ENCODE results near the gene COMMD1.
"Not testable (repeated sequence)": the region's sequence is repeated elsewhere in the genome, so short reads cannot be mapped to it uniquely, and the experiment has no call there.

COMMD1 gene

GRCh38 chr2:61905372-61906185, at the start of gene COMMD1:
Gene COMMD1 (plus strand): TSS chr2:61905674. CDS start chr2:61905679, 5 bp downstream.
- peak; percentile 91 for DNase-seq

- no peak for DNase-seq
Measured at GRCh38 chr2:61857224-61857623, 48.2 kb upstream of the COMMD1 start.

DNA sequence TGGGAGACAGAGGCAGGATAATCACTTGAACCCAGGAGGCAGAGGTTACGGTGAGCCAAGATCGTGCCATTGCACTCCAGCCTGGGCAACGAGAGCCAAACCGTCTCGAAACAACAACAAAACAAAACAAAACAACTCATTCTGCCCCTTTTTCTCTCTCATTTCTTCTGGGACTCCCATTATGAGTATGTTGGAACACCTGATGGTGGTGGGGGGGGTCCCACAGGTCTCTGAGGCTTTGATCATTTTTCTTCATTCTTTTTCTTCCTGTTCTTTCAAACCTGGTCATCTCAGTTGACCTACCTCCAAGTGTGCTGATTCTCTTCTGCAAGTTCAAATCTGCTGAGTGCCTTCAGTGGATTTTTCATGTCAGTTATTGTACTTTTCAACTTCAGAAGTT, 43.4 kb upstream of the COMMD1 start:
- no peak for DNase-seq

GRCh38 chr2:61866482-61867089, 38.9 kb upstream of the COMMD1 start:
- not testable (repeated sequence) for DNase-seq

DNA sequence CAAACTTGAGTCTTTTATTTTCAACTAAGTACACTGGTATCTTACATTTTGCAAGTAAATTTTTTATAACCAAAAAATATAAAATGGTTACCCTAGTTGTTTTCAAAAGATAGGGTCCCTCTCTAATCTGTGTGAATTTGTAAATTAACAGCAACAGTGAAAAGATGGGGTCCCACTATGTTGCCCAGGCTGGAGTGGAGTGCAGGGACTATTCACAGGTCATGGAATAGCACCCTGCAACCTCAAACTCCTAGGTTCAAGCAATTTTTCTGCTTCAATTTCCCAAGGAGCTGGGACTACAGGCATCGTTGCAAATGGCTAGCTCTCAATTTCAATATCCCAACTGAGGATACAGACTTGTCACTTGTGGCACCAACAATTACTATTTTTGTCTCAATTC, 29.1 kb upstream of the COMMD1 start:
- DNase-seq: no peak

- no peak for DNase-seq
Measured at GRCh38 chr2:61877571-61878245, 27.8 kb upstream of the COMMD1 start.

- DNase-seq: no peak
Measured at GRCh38 chr2:61878761-61879160, 26.7 kb upstream of the COMMD1 start.

DNA sequence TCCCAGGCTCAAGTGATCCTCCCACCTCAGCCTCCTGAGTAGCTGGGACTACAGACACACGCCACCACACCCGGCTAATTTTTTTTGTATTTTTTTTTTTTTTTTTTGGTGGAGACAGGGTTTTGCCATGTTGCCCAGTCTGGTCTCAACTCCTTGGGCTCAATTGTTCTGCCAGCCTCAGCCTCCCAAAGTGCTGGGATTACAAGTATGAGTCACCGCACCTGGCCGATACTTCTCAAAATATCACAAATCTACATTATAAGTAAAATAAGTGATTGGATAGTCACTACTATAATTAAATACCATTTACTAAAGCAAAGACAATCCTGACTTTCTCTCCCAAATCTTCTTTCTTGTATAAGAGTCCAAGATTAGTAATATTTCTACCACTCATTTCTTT, 26.1 kb upstream of the COMMD1 start:
- DNase-seq: not testable (repeated sequence)

- no peak for DNase-seq
Measured at GRCh38 chr2:61882850-61883249, 22.6 kb upstream of the COMMD1 start.

DNA sequence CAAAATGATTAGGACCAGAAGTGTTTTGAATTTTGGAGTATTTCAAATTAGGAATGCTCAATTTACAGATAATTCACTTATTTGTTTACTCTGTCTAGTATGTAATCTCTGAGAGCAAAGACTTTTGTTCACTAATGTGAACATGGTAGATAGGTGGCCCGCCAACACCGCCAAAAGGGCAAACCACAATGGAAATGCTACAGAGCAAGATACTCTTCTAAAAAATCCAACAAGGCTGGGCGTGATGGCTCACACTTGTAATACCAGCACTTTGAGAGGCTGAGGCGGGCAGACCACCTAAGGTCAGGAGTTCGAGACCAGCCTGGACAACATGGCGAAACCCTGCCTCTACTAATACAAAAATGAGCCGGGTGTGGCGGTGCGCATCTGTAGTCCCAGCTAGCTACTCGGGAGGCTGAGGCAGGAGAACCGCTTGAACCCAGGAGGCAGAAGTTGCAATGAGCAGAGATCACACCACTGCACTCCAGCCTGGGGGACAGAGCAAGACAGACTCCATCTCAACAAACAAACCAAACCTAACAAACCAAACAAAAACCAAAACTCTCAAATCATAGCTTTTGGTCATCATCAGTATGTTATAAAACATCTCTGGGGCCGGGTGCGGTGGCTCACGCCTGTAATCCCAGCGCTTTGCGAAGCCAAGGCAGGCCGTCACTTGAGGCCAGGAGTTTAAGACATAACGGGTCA, 19.4 kb upstream of the COMMD1 start:
- DNase-seq: no peak

DNA sequence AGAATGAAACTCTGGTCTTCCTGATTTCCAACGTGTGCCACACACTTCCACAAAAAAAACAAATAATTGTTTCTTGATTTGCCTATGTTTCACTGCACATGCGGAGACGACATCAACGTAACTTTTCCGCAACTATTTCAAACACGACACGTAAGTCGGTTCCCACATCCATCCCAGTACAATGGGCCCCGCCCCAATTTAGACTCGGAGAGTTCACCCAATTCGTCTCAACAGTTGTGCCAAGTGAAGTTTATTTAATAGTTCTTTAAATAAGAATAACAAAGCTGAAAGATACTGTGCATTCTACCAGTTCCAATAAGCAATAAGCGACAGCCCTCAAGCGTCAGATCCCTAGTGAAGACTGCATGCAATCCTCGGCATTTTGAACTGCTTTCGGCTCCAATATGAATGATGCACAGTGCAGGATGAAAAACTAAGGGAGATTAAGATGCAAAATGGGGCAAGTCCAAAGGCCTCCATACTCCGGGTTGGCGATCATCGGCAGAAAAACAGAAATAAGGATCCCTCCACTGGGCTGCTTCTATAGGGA, 17.7 kb upstream of the COMMD1 start:
- peak; percentile 49 for DNase-seq

- DNase-seq: peak; percentile 89
Measured at GRCh38 chr2:61888267-61889055, 17.0 kb upstream of the COMMD1 start, which contains the start of gene CCT4. Gene CCT4 (minus strand): TSS chr2:61888656. CDS start chr2:61888507, 149 bp downstream.

DNA sequence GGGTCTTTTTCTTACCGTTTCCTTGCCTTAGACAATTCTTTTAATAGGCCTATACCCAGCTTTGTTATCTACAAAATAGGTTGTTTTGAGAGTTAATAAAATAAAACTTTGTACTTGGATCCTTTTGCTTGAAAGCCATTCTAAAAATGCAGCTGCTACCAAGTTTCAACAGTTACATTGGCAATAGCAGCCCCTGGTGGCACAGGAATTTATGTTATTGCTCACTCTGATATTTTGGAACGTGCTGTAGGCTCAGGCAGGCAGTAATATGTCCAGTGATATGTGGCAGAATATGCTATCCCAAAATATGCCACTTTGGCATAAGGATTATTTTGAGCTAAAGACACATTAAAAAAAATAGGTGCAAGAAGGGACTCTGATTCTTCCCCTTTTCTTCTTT, 6.7 kb upstream of the COMMD1 start:
- no peak for DNase-seq

DNA sequence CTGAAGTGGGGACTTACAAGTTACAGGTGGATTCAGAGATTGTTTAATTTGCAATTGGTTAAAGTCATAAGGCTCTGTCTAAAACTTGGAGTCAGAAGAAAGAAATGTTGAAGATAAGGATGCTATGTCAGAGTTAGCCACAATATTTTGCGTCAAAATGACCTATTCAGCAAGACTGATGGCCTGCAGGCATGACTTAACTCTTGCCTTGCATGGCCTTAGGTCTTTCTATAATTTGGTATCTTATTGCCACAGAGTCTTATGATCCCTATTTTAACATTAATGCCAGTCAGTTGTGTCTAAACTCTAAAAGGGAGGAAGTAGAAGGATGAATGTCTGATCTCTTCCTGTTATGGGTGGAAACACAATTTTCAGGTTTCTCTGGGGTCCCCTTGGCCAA, 5.2 kb upstream of the COMMD1 start:
- no peak for DNase-seq

GRCh38 chr2:61906186-61906470, 654 bp downstream of the COMMD1 start:
- DNase-seq: no peak

GRCh38 chr2:61909116-61909515, 3.6 kb downstream of the COMMD1 start:
- no peak for DNase-seq

DNA sequence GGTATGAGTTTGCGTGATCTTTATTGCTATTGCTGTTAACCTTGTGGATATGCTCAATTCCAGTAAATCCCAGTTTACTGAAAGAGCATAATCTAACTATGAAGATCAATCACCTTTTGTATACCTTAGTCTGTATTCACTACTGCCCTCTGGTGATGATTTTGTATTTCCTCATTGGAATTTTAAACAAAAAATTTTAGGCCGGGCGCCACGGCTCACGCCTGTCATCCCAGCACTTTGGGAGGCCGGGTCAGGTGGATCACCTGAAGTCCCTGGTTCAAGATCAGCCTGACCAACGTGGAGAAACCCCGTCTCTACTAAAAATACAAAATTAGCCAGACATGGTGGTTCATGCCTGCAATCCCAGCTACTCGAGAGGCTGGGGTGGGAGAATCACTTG, 5.1 kb downstream of the COMMD1 start:
- no peak for DNase-seq

DNA sequence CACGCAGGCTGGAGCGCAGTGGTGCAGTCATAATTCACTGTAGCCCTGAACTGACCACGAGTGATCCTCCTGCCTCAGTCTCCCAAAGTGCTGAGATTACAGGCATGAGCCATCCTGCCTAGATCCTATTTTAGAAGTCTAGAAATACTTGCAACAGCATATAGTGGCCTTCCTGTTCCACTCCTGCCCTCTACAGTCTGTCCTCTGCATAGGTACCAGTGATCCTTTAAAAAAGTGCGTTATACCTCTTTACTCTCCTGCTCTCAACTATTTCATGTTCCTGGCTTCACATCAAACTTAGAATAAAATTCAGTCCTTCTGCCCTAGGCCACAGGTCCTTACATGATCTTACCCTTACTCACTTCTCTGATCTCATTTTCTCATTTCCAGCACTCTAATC, 6.0 kb downstream of the COMMD1 start:
- no peak for DNase-seq

DNA sequence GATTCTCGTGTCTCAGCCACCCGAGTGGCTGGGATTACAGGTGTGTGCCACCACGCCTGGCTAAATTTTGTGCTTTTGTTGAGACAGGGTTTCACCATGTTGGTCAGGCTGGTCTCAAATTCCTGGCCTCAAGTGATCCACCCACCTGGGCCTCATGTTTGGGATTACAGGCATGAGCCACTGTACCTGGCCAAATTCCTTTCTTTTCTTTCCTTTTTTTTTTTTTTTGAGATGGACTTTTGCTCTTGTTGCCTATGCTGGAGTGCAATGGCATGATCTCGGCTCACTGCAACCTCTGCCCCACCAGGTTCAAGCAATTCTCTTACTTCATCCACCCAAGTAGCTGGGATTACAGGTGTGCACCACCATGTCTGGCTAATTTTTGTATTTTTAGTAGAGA, 9.3 kb downstream of the COMMD1 start:
- not testable (repeated sequence) for DNase-seq

DNA sequence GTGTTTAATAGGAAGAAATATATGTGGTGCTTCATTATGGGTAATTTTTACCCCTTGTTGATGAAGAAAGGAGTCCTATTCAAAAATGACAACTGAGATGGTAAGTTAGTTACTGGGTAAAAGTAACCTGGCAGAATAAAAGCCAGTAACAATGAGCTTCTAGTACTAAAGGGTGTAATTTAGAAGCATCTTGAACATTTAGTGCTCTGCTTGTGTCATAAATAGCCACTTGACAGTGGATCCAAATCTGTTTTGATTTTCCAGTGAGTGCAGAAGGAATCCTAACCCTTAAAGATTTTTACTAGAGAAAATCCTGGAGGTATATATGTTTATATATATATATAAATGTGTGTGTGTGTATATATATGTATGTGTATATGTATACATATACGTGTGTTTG, 15.1 kb downstream of the COMMD1 start:
- no peak for DNase-seq

DNA sequence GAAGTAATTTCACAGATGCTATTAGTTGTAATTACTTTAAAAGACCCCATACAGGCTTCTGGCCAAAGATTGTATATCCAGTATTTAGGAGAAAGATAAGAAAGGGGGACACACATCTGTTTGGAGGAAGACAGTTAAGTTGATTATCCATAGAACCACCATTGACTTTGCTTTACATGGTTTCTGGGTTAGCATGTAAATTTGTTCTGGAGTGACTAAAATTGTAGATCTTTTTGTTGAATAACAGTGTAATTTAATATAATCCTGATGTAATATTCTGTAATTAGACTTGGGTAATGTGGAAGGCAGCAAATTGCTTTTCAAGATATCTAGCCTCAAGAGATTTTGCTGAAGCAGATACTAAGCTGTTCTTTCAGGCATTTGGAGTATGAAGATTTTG, 17.2 kb downstream of the COMMD1 start:
- no peak for DNase-seq

Measured in stimulated activated CD4-positive, alpha-beta T cell treated with anti-CD3 and anti-CD28 coated beads, Interleukin-15, amount 100 ng/mL, for 24 hours (primary cell).